ENCODE results near the gene YJEFN3.
A peak's percentile ranks its signal among the peaks of the same experiment; 100 is the strongest.

The YJEFN3 gene

GRCh38 chr19:19539698-19540063 lies 11.0 kb downstream of the YJEFN3 start:
- no peak for DNase-seq (ENCODE audit: low spot score)

- DNase-seq (ENCODE audit: low spot score): peak; percentile 56
Observed at GRCh38 chr19:19540064-19540714, 11.5 kb downstream of the YJEFN3 start.

DNA sequence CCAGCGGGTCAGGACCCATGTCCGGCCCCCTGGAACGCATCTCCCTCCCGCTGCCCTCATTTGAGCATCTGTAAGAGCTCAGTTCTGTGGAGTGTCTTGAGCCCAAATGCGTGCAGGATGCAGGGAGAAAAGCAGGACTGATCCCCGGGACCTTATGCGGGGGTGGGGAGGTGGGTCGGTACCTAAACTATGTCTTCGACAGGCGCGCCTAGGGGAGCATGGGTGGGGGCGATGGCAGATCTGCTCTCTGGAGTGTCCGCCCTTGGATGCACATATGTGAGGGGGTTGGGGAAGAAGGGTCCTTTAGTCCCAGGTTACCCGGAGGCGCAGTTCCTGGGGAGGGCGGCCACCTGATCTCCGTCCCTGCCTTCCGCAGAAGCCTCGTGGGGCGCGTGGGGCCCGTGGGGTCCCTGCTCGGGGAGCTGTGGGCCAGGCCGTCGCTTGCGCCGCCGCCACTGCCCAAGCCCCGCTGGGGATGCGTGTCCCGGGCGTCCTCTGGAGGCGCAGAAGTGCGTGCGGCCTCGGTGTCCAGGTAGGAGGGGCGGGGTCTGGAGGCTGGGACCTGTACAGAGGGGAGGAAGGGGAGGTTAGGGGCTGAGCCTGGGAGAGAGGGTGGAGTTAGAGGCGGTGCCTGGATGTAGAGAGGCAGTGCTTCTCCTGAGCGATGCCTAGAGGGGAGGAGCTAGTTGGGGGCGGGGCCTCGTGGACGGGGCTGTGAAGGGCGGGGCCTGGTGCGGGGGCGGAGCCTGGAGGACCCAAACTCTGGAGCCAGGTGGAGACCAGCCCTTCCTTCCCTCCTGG lies 12.2 kb downstream of the YJEFN3 start:
- peak; percentile 68 for DNase-seq (ENCODE audit: low spot score)

GRCh38 chr19:19541616-19542015 lies 12.9 kb downstream of the YJEFN3 start:
- no peak for DNase-seq (ENCODE audit: low spot score)

DNA sequence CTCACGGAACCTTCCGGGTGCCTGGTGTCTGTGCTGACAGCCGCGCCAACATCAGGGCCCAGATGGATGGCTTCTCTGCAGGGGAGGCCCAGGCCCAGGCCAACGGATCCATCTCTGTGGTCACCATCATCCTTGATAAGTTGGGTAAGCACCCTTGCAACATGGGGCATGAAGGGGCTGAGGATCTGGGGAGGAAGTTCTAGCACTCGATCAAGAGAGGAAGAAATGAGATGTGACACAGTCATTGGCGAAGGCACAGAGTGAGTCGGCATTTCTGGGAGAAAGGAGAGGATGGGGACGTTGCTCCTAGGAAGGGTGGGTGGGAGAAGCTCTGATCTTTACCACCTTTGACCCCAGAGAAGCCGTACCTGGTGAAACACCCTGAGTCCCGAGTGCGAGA lies 13.8 kb downstream of the YJEFN3 start:
- DNase-seq (ENCODE audit: low spot score): no peak

GRCh38 chr19:19543101-19543500 lies 14.4 kb downstream of the YJEFN3 start:
- DNase-seq (ENCODE audit: low spot score): no peak

GRCh38 chr19:19543640-19544039 lies 14.9 kb downstream of the YJEFN3 start:
- DNase-seq (ENCODE audit: low spot score): no peak

GRCh38 chr19:19544257-19544953 lies 15.7 kb downstream of the YJEFN3 start:
- no peak for DNase-seq (ENCODE audit: low spot score)

- DNase-seq (ENCODE audit: low spot score): no peak
Observed at GRCh38 chr19:19544954-19545591, 16.4 kb downstream of the YJEFN3 start.

DNA sequence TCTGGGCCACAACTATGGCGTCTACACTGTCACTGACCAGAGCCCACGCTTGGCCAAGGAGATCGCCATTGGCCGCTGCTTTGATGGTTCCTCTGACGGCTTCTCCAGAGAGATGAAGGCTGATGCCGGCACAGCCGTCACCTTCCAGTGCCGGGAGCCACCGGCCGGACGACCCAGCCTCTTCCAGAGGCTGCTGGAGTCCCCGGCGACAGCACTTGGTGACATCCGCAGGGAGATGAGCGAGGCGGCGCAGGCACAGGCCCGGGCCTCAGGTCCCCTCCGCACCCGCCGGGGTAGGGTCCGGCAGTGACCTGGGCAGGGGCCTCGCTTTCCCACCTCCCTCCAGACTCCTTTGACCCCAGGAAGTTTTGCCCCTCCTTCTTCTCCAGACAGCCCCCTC lies 17.0 kb downstream of the YJEFN3 start:
- DNase-seq (ENCODE audit: low spot score): no peak

DNA sequence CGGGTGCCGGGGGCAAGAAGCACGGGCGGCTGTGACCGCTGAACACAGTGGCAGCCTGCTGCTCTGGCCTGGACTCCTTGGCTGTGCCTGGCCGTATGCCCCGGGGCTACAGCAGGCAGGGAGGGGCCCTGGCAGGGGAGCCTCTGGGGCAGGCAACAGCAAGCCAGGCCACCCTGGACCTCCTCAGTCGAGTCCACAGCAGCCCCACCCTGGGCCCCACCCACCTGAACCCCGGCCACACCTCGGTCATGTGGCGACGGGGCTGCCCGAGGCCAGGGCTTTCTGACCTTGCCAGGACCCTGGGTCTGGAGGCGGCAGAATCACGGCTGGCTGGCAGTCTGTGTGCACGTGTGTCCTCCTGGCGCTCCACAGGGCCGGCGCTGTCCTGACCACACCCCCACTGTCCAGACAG lies 18.0 kb downstream of the YJEFN3 start:
- DNase-seq (ENCODE audit: low spot score): no peak

DNA sequence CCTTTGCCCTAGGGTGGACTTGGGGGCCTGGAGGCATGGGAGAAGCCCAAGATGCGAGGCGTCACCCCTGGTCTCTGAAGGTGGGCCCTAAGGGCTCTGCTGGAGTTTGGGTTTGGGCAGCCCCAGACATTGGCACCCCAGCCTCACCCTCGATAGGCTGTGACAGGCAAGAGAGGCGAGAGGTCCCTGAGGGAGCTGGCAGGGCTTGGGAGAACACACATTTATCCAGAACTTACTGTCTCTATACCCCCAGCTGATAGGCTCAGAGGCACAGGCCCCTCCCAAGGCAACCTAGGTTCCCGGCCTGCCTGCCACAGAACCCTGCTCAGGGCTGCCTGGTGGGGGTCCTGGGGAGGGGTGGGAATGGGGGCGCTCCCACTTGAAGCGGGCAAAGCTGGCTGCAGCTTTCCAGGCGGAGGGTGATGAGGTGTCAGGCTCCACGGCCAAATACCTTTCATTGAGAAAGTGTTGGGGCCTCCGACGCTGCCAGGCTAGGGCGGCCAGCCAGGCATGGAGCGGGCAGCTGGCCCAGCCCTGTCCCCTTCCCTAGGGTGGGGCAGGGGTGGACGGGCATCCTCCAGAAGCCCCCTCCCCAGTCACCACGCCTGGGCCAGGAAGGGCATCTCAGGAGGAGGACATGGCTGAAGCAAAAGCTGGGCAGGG lies 19.1 kb downstream of the YJEFN3 start:
- DNase-seq (ENCODE audit: low spot score): no peak

- DNase-seq (ENCODE audit: low spot score): no peak
Observed at GRCh38 chr19:19548915-19549759, 20.4 kb downstream of the YJEFN3 start.

DNA sequence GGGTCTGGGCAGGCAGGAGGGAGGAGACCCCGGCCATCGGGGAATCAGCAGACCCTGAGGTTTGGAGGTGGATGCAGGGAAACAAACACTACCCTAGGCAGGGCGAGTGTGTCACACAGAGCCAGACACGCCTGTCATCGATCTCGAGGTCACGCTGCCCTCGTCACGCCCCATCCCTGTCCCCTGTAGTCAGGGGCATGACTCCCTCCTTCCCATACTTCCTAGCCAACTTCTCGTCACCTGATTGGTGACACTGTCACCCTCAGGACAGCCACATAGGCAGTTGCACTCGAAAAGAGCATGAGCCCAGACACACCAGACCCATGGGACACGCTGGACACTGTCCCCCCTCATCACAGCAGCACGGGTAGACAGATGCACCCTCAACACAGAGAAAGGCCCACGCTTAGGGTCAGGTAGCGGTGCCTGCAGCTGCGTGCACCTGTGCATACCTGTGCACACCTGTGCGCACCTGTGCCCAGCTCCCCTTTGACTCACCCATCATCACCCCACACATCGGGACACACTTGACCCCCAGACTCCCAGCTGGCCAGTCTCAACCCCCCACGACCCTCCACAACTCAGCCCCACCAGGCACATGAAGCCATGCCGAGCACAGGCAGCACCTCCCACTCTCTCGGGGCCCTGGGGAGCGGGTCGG lies 21.2 kb downstream of the YJEFN3 start:
- DNase-seq (ENCODE audit: low spot score): no peak

GRCh38 chr19:19550485-19550929 lies 21.8 kb downstream of the YJEFN3 start:
- no peak for DNase-seq (ENCODE audit: low spot score)

DNA sequence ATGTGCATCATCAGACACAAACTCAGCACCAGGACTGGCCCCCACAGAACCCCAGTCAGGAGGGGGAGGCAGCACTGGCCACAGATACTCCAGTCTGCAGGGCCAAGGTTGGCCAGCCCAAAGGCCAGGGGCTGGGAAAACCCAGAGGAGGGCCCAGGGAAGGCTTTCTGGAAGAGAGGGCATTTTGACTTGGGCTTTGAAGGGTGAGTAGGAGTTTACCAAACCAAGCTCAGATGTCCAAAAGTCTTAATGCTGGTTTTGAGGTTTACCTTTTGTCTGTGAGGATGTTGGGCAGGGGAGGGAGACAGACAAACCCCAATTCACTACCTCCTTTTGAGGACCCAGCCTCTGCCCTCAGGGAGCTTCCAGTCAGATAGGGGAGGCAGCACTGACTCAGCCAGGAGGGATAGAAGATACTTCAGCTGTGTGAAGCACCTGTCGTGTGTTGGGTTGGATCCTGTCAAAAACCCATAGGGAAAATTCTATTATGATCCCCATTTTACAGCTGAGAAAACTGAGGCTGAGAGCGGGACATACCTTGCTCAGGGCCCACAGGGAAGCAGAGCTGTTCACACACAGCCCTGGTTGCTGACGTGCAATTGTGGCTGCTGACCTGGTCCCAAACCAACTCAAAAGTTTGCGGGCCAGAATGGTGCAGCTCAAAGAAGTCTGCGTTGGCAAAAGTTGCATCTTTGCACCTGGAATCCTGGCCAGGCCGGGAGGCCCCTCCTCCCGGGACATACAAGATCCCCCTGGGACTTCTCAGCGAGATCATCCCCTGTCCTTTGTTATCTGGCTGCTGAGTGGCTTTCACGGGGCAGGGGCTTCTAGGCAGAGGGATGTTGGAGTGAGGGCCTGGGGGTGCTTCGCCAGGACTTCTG lies 22.5 kb downstream of the YJEFN3 start:
- DNase-seq (ENCODE audit: low spot score): no peak

- DNase-seq (ENCODE audit: low spot score): no peak
Observed at GRCh38 chr19:19551853-19552192, 23.1 kb downstream of the YJEFN3 start.

DNA sequence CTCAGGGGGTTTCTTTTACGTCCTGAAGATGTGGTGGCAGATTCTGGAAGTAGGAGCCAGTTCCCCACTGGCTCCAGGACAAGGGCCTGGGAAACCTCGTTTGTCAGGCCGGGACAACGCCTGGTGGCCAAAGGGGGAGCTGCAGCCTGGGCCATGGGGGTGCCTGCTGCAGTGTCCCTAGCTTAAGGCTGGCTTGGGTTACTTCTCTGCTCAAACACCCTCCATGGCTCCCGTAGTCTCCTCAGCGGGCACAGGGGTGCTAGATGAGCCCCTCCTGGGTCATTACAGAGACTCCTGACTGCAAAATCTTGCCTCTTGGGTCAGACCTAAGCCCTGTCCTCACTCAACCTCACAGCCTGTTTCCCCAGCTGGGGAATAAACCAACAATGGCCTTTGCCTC lies 24.1 kb downstream of the YJEFN3 start:
- DNase-seq (ENCODE audit: low spot score): peak; percentile 19

DNA sequence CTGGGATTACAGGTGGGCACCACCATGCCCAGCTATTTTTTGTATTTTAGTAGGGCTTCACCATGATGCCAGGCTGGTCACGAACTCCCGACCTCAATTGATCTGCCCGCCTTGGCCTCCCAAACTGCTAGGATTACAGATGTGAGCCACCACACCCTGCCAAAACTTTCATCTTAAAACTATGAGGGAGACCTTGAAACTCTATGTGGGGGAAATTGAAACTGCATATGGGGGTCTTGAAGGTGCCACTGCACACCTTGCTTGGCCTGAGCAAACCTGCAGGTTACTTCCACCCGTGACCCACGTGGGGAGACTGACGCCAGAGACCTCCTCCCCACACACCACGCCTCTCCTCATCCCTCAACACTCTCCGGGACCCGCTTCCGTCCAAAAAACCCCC lies 25.0 kb downstream of the YJEFN3 start:
- DNase-seq (ENCODE audit: low spot score): no peak

All from CD4-positive, alpha-beta T cell treated with Interleukin-15 for 4 hours (primary cell).